GM18505 (cell line): ENCODE measurements around the gene UGT3A2.

Experiments
- ATAC-seq: cut with Tn5 transposase; IDR thresholded peaks from one replicate; pipeline ENCODE4 v1.9.1; 2021; ENCODE audit not compliant: unreplicated experiment
- POLR2A ChIP-seq: IDR thresholded peaks from 4 replicates; pipeline ENCODE4 v1.6.1; 2011; ENCODE audit warnings: borderline replicate concordance; ENCODE audit not compliant: insufficient read depth, insufficient read length; ENCODE audit errors: extremely low read depth

The UGT3A2 gene

GRCh38 chr5:36060420-36060887 lies 6.2 kb downstream of the UGT3A2 start:
- ATAC-seq: no peak
- TF ChIP-seq POLR2A: no peak

DNA sequence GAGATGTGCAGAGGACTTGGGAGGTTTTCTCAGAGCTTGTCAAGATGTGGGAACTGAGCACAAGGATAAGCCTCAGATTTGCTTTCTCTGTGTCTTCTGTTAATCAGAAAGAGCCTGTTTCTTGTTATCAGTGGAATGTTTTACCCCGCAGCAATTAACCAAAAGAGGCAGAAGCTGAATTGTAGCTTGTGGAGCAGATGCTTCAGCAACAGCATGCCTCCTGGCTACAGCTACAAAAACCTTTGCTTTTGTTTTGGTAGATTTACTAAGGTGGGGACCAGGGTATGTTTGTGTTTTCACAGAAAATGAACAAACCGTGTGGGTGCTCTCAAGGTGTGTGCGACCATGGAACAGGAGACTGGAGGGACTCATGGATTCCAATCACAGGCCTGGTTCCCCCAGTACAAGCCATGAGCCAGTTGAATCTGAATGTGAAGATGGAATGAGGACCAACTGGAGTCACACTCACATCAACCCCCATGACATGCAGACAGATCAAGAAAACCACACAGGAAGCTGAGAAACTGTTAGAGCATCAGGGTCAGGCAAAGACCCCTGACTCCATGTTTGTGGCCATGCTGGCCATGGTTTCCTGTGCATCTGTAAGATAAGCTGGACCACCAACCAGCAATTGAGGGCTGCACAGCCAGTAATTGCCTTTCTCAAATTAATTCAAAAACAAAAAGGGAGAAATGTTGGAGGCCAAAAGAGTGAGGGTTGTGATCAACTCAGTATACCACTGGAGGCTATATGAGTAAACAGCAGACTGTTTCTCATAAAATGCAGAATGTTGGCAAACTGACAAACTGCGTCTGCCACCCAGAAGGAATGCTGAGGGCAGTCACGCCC lies 6.9 kb downstream of the UGT3A2 start:
- ATAC-seq: no peak
- TF ChIP-seq POLR2A: no peak

DNA sequence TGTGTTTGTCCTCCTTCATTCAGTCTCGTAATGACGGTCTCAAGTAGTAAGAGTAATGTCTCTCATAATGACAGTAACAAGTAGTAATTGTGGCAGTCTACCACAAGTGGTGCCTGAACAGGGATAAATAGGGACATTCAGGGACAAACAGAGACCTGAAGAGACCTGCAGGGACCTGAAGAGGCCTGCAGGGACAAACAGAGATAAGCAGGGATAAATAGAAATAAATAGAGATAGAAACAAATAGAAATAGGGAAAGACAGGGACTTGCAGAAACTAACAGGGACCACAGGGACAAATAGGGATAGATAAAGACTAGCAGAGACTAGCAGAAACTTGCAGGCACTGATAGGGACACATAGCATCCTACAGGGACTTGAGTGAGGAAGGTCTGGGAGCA lies 7.9 kb downstream of the UGT3A2 start:
- no peak for TF ChIP-seq POLR2A

GRCh38 chr5:36057386-36057785 lies 9.3 kb downstream of the UGT3A2 start:
- TF ChIP-seq POLR2A: no peak
- no peak for ATAC-seq

More for the DNA sequence above, 7.9 kb downstream of the UGT3A2 start:
- ATAC-seq: no peak

- no peak for ATAC-seq
- no peak for TF ChIP-seq POLR2A
Measured at GRCh38 chr5:36056422-36056821, 10.3 kb downstream of the UGT3A2 start.

- no peak for ATAC-seq
- TF ChIP-seq POLR2A: no peak
Measured at GRCh38 chr5:36055984-36056383, 10.7 kb downstream of the UGT3A2 start.

DNA sequence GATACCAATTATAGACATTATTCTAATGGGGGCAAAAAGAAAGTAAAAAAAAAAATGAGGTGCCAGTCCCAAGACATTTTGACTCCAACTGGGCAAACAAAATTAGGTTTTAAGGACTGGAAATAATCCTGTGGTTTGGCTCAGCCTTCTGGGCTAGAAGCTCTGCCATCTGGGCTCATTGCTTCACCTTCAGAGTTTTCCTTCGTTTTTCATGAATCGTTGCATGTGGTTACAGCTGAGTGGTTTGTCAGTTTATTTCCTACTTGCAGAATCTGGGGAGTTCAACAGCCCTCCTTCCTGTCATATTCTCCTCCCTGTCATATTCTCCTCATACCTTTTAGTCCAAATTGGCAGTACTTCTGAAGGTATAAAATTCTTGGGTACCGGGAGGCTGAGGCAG lies 12.0 kb downstream of the UGT3A2 start:
- ATAC-seq: no peak
- TF ChIP-seq POLR2A: no peak

DNA sequence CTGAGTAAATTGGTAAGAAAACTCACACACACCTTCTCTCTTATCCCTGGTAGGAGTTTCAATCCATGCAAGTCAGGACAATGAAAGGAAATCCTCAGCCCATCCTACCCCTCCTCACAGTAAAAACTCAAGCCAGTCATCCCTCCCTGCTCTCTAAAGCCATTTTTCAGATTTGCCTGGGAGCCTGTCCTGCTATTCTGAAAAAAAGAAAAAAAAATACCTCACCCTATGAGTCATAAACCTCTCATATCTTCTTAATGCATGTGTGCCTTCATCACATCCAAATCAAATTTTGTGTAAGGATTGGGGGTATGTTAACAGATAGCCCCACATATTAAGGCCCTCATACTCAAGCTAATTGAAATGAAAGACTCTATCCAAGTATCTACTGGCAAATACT lies 14.1 kb downstream of the UGT3A2 start:
- no peak for TF ChIP-seq POLR2A
- no peak for ATAC-seq

- no peak for TF ChIP-seq POLR2A
- no peak for ATAC-seq
Measured at GRCh38 chr5:36049949-36050348, 16.7 kb downstream of the UGT3A2 start.

GRCh38 chr5:36047384-36048160 lies 19.1 kb downstream of the UGT3A2 start:
- no peak for TF ChIP-seq POLR2A
- ATAC-seq: no peak

- no peak for TF ChIP-seq POLR2A
- no peak for ATAC-seq
Measured at GRCh38 chr5:36045895-36046294, 20.8 kb downstream of the UGT3A2 start.

GRCh38 chr5:36041537-36041845 lies 25.2 kb downstream of the UGT3A2 start:
- no peak for ATAC-seq
- TF ChIP-seq POLR2A: no peak

DNA sequence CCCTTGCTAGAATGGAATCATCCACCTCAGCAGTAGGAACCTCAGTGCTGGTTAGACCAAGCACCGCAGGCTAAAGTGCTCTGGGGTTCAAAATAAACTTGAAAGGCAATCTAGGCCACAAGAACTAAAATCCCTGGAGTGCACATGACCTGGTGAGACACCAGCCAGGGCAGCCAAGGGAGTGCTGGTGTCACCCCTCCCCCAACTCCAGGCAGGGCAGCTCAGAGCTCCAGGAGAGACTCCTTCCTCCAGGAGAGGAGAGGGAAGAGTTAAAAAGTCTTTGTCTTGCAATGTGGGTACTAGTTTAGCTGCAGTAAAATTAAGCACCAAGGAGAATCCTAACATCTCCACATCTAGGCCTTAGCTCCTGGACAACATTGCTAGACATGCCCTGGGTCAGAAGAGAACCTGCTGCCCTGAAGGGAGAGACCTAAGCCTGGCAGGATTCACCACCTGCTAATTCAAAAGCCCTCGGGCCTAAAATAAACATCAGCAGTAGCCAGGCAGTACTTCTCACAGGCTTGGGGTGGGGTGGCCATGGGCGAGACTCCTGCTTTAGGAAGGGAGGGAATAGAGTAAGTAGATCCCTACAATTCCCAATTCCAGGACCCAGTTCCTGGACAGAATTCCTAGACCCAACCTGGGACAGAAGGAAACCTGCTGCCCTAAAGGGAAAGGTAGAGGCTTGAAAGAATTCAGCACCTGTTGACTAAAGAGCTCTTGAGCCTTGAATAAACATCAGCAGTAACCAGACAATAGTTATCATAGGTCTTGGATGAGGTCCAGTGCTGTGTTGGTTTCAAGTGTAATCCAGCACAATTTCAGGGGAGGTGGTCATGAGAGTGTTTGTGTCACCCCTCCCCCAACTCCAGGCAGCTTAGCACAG lies 25.8 kb downstream of the UGT3A2 start:
- no peak for ATAC-seq
- no peak for TF ChIP-seq POLR2A
